ENCODE data around the gene GFRA4. TPM values are rescaled to one million over a fixed set of nuclear protein-coding genes. Genes with fewer than 3 reads are reported as not detected.

Gene GFRA4
- total and polyA plus RNA-seq, 9 donors, result 0.22 TPM; not detected in 8

DNA sequence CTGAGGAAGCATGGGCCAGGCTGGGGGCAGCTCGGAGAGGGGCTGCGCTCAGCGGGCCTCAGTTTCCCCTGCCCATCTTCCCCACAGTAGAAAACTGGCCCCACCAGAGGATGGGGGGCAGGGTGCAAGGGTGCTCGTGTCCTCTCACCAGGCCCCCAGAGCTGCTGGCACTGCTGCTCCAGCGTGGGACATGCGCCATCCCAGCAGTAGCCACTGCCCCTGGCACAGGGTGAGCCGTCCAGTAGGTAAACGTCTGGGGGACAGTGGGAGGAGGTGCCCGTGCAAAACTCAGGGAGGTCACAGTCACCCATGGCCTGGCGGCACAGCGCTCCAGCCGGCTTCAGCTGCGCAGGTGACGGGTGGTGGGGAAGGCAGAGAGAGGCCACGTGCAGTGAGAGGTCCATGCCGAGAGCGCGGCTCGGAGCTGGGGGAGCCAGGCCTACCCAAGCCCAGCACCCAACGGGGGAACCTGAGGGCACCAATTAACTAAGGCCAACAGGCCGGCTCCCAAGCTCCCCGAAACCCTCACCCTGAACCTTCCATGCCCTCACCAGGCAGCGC lies 8.9 kb upstream of the GFRA4 start:
- 67 to 87% (median 75%) methylated on average over 20 to 23 of the region's 23 CpGs for WGBS, 3 donors
- intact Hi-C loops (cut with DNase I), result no loop called here
- DNase-seq, result peak in 1 of 5 donors; percentile 31
- no peaks in the 10 kb centered on the region for H3K36me3 ChIP-seq
- H3K27ac ChIP-seq, result no peak overlapping the region
- H3K9me3 ChIP-seq, result no peaks in the 10 kb centered on the region
- H3K27me3 ChIP-seq, result no peaks in the 10 kb centered on the region
- TF ChIP-seq, protein P1, sequence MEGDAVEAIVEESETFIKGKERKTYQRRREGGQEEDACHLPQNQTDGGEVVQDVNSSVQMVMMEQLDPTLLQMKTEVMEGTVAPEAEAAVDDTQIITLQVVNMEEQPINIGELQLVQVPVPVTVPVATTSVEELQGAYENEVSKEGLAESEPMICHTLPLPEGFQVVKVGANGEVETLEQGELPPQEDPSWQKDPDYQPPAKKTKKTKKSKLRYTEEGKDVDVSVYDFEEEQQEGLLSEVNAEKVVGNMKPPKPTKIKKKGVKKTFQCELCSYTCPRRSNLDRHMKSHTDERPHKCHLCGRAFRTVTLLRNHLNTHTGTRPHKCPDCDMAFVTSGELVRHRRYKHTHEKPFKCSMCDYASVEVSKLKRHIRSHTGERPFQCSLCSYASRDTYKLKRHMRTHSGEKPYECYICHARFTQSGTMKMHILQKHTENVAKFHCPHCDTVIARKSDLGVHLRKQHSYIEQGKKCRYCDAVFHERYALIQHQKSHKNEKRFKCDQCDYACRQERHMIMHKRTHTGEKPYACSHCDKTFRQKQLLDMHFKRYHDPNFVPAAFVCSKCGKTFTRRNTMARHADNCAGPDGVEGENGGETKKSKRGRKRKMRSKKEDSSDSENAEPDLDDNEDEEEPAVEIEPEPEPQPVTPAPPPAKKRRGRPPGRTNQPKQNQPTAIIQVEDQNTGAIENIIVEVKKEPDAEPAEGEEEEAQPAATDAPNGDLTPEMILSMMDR (IDR thresholded peaks at IDR 0.05), result no peak
- TF ChIP-seq POLR2A (IDR thresholded peaks at IDR 0.05) (no peak), EP300 (IDR thresholded peaks at IDR 0.05) (no peak)
- H3K4me3 ChIP-seq, result no peak overlapping the region
- no peaks in the 10 kb centered on the region for H3K4me1 ChIP-seq (ENCODE audit: insufficient read depth)

DNA sequence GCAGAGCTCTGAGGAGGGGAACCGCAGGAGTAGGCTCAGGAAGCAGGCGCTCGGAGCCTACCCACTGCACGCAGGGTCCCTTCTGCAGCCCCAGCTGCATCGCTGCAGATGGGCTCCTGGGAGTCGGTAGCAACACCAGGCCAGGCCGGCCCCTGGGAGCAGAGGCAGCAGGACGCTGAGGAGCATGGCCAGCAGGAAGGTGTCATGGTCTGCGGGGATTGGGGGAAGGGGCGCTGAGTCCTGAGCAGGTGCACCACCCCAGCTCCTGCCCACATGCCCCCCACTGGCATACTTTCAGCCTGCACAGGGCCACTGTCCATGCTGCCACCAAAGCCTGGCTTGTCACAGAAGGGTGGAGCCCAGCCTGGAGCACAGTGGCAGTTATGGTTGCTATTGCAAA lies 7.7 kb upstream of the GFRA4 start:
- Histone ChIP-seq H3K27ac (no peak overlapping the region), H3K4me3 (no peak overlapping the region), H3K4me1 (ENCODE audit: insufficient read depth) (no peaks in the 10 kb centered on the region), H3K27me3 (no peaks in the 10 kb centered on the region), H3K36me3 (no peaks in the 10 kb centered on the region), H3K9me3 (no peaks in the 10 kb centered on the region)
- DNase-seq, result no peak
- intact Hi-C loops (cut with DNase I), result no loop called here
- TF ChIP-seq, protein P1 (IDR thresholded peaks at IDR 0.05), result no peak
- TF ChIP-seq EP300 (IDR thresholded peaks at IDR 0.05) (no peak), POLR2A (IDR thresholded peaks at IDR 0.05) (no peak)
- WGBS, 3 donors, result 90 to 91% (median 91%) methylated on average over 8 to 10 of the region's 10 CpGs

DNA sequence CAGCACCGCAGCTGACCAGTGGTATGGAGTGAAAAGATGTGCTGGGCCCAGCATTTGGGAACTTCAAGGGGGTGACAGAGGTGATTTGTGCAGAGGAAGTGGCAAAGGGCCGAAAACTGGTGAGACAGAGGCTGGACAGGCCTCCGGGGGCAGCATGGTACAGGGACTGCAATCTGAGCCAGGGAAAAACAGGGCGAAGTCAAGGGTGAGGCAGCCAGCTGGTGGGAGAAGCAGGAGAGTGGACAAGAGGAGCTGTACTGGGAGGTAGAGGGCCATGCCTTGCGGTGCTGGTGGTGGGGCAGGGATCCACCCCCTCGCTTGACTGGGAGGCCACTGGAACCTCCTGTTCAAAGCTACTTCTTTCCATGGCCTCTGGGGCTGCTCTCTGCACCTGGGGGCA lies 7.3 kb upstream of the GFRA4 start:
- H3K27ac ChIP-seq, result no peak overlapping the region
- 82 to 87% (median 84%) methylated on average over 6 of the region's 6 CpGs for WGBS, 3 donors
- no peaks in the 10 kb centered on the region for H3K9me3 ChIP-seq
- intact Hi-C loops (cut with DNase I), result no loop called here
- no peaks in the 10 kb centered on the region for H3K36me3 ChIP-seq
- no peaks in the 10 kb centered on the region for H3K27me3 ChIP-seq
- TF ChIP-seq EP300 (IDR thresholded peaks at IDR 0.05), result no peak
- TF ChIP-seq, protein P1 (IDR thresholded peaks at IDR 0.05), result no peak
- TF ChIP-seq POLR2A (IDR thresholded peaks at IDR 0.05), result no peak
- H3K4me1 ChIP-seq (ENCODE audit: insufficient read depth), result no peaks in the 10 kb centered on the region
- H3K4me3 ChIP-seq, result no peak overlapping the region
- no peak for DNase-seq

DNA sequence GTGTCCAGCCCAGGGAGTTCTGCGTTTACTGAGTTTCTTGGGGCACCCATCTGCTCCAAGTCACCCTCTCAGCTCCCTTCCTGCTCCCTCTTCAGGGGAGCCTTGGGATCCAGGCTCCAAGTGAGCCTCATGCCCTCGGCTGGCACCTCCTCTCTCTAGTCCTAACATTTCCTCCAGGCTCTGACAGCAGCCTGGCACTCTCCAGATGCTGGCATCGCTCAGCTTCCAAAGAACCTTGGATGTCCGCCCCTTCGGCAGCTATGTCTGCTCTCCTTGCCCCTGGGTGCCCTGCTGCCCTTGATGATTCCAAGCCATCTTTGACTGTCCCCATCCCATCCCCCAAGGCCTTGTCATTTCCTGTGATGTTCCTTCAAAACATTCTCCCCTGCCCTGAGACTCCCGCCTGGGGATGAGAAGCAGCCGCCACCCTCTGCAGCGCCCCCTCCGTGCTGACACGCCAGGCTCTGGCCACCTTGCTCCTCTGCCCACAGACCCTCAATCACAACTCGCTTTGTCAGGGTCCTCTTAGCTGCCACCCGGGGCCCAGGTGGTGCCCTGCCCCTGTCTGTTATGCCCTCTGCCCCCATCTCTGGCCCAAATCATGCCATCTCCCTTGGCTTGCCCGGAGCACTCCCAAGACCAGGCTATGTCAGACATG lies 6.6 kb upstream of the GFRA4 start:
- Histone ChIP-seq H3K4me3 (no peak overlapping the region), H3K9me3 (no peaks in the 10 kb centered on the region), H3K36me3 (no peaks in the 10 kb centered on the region), H3K27ac (no peak overlapping the region), H3K27me3 (no peaks in the 10 kb centered on the region), H3K4me1 (ENCODE audit: insufficient read depth) (no peaks in the 10 kb centered on the region)
- 87% methylated on average over 13 of the region's 13 CpGs for WGBS, 3 donors
- no peak for DNase-seq
- TF ChIP-seq, protein P1 (IDR thresholded peaks at IDR 0.05), result no peak
- no peak for TF ChIP-seq EP300 (IDR thresholded peaks at IDR 0.05)
- no peak for TF ChIP-seq POLR2A (IDR thresholded peaks at IDR 0.05)
- intact Hi-C loops (cut with DNase I), result no loop called here

Data from ovary (tissue), 9 donors.